GM23338 (cell line): ENCODE results near the gene TGIF2. TPM values are rescaled to one million over a fixed set of nuclear protein-coding genes. Genes with fewer than 3 reads are reported as not detected.

Experiments used
- ATAC-seq: fragments of 200-7000 bp; cut with Tn5 transposase; 3 replicates; pipeline ENCODE4 v1.9.1; 2020
- DNase-seq: peaks from one replicate; pipeline ENCODE4 v3.0.0-alpha.2; 2015; ENCODE audit warnings: low spot score
- H2AFZ ChIP-seq: fragments of 200-600 bp; sonication (generic); 2 replicates; pipeline ENCODE4 v1.8.0; 2016; ENCODE audit warnings: antibody characterized with exemption, mild to moderate bottlenecking, moderate library complexity
- H3F3A ChIP-seq: fragments of 200-600 bp; sonication (generic); replicated peaks from 2 replicates; pipeline ENCODE4 v1.8.0; 2017; ENCODE audit warnings: antibody characterized with exemption, mixed run types, low read depth
- H3K27ac ChIP-seq: fragments of 200-600 bp; sonication (generic); 2 replicates; pipeline ENCODE4 v1.6.1; 2016; ENCODE audit warnings: low read depth
- H3K27me3 ChIP-seq: fragments of 200-600 bp; sonication (generic); 2 replicates; pipeline ENCODE4 v1.8.0; 2016; ENCODE audit warnings: mild to moderate bottlenecking, mixed run types, moderate library complexity; ENCODE audit not compliant: insufficient read depth
- H3K36me3 ChIP-seq: fragments of 200-600 bp; sonication (generic); 2 replicates; pipeline ENCODE4 v1.8.0; 2016; ENCODE audit warnings: mild to moderate bottlenecking; ENCODE audit not compliant: insufficient read depth
- H3K4me1 ChIP-seq: fragments of 200-600 bp; sonication (generic); 2 replicates; pipeline ENCODE4 v1.8.0; 2016; ENCODE audit warnings: mild to moderate bottlenecking, moderate library complexity; ENCODE audit not compliant: insufficient read depth
- H3K4me2 ChIP-seq: fragments of 200-600 bp; sonication (generic); 2 replicates; pipeline ENCODE4 v1.7.1; 2017; ENCODE audit warnings: mixed run types
- H3K4me3 ChIP-seq: fragments of 200-600 bp; sonication (generic); 2 replicates; pipeline ENCODE4 v1.6.1; 2016; ENCODE audit warnings: mixed run types
- H3K79me2 ChIP-seq: fragments of 200-600 bp; sonication (generic); replicated peaks from 2 replicates; pipeline ENCODE4 v1.8.0; 2017; ENCODE audit warnings: mild to moderate bottlenecking; ENCODE audit not compliant: insufficient read depth
- H3K9me2 ChIP-seq: fragments of 200-600 bp; sonication (generic); 2 replicates; pipeline ENCODE4 v1.8.0; 2017; ENCODE audit not compliant: insufficient read depth
- H4K20me1 ChIP-seq: fragments of 200-600 bp; sonication (generic); replicated peaks from 2 replicates; pipeline ENCODE4 v1.8.0; 2017; ENCODE audit warnings: mild to moderate bottlenecking; ENCODE audit not compliant: insufficient read depth
- H3K27ac Mint-ChIP-seq: 2 replicates; pipeline ENCODE4 v1.8.0; 2020; ENCODE audit warnings: inconsistent platforms, mild to moderate bottlenecking, moderate library complexity, mixed read lengths
- H3K27me3 Mint-ChIP-seq: 3 replicates; pipeline ENCODE4 v1.8.0; 2022; ENCODE audit warnings: low read depth, mild to moderate bottlenecking, moderate library complexity, mixed read lengths, inconsistent platforms; ENCODE audit not compliant: insufficient read depth, poor library complexity
- H3K36me3 Mint-ChIP-seq: 3 replicates; pipeline ENCODE4 v1.8.0; 2021; ENCODE audit warnings: low read depth, mild to moderate bottlenecking, inconsistent platforms, moderate library complexity, mixed read lengths
- H3K4me1 Mint-ChIP-seq: 3 replicates; pipeline ENCODE4 v1.8.0; 2020; ENCODE audit warnings: mild to moderate bottlenecking, inconsistent platforms, mixed read lengths
- H3K4me3 Mint-ChIP-seq: 3 replicates; pipeline ENCODE4 v1.8.0; 2021; ENCODE audit warnings: moderate library complexity, mild to moderate bottlenecking, inconsistent platforms, mixed read lengths
- H3K9me3 Mint-ChIP-seq: 3 replicates; pipeline ENCODE4 v1.8.0; 2020; ENCODE audit warnings: moderate library complexity, mild to moderate bottlenecking, inconsistent platforms, mixed read lengths
- CREB1 ChIP-seq: fragments of 250-450 bp; sonication (Bioruptor Pico); IDR thresholded peaks from 2 replicates; pipeline ENCODE4 v1.5.0; 2020; ENCODE audit warnings: low read depth, mild to moderate bottlenecking, moderate library complexity
- EZH2 ChIP-seq: fragments of 200-600 bp; sonication (generic); IDR thresholded peaks from one replicate; pipeline ENCODE4 v1.8.0; 2017; ENCODE audit warnings: antibody characterized with exemption, mild to moderate bottlenecking, low read depth; ENCODE audit not compliant: unreplicated experiment
- EZH2phosphoT487 ChIP-seq: fragments of 200-600 bp; sonication (generic); IDR thresholded peaks from one replicate; pipeline ENCODE4 v1.8.1; 2018; ENCODE audit warnings: antibody characterized with exemption; ENCODE audit not compliant: unreplicated experiment
- JUNB ChIP-seq: IDR thresholded peaks from one replicate; pipeline ENCODE4 v1.6.1; 2016; ENCODE audit warnings: antibody characterized with exemption; ENCODE audit not compliant: unreplicated experiment
- NANOG ChIP-seq: IDR thresholded peaks from 2 replicates; pipeline ENCODE4 v1.6.1; 2016; ENCODE audit warnings: antibody characterized with exemption, borderline replicate concordance
- POLR2AphosphoS5 ChIP-seq: IDR thresholded peaks from 2 replicates; pipeline ENCODE4 v1.6.1; 2016; ENCODE audit warnings: antibody characterized with exemption, low read depth
- STAT1 ChIP-seq: IDR thresholded peaks from one replicate; pipeline ENCODE4 v1.6.1; 2016; ENCODE audit warnings: antibody characterized with exemption; ENCODE audit not compliant: unreplicated experiment
- ZNF114 ChIP-seq: fragments of 250-450 bp; sonication (Bioruptor Pico); IDR thresholded peaks from 2 replicates; pipeline ENCODE4 v1.5.0; 2020; ENCODE audit warnings: mild to moderate bottlenecking, moderate library complexity
- ZNF331 ChIP-seq: fragments of 250-450 bp; sonication (Bioruptor Pico); IDR thresholded peaks from 2 replicates; pipeline ENCODE4 v1.5.0; 2020; ENCODE audit warnings: low read depth, mild to moderate bottlenecking, moderate library complexity
- polyA plus RNA-seq: library from polyadenylated mRNA; unstranded; fragments of >200 nt; fragmentation: Nextera tagmentation; extraction: Ambion mirVana; gene quantifications from 2 replicates; pipeline ENCODE4 v1.2.1, GENCODE V29; 2016
- total RNA-seq: library from RNA; depleted of rRNA; stranded (reverse); fragments of >200 nt; shearing (Covaris generic); gene quantifications from 2 replicates; pipeline ENCODE4 v1.2.3, GENCODE V29; 2014
- TF ChIP-seq, protein P1 (sequence below): IDR thresholded peaks from 2 replicates; pipeline ENCODE4 v1.6.1; 2016; ENCODE audit warnings: antibody characterized with exemption
- TF ChIP-seq, protein P2 (sequence below): IDR thresholded peaks from one replicate; pipeline ENCODE4 v1.6.1; 2018; ENCODE audit warnings: antibody characterized with exemption; ENCODE audit not compliant: unreplicated experiment
- TF ChIP-seq, protein P3 (sequence below): fragments of 250-450 bp; sonication (Bioruptor Pico); IDR thresholded peaks from 2 replicates; pipeline ENCODE4 v1.5.0; 2020; ENCODE audit warnings: mild to moderate bottlenecking, moderate library complexity
- TF ChIP-seq, protein P4 (sequence below), 2 experiments: fragments of 200-600 bp in 1 of 2; sonication (generic) in 1 of 2; conservative IDR thresholded peaks; 2 replicates each; pipeline versions ENCODE4 v1.5.1 to v1.6.1; 2016 to 2017; ENCODE audit warnings: antibody characterized with exemption in 2 of 2, low read depth in 2 of 2, mild to moderate bottlenecking in 2 of 2, moderate library complexity in 1 of 2

The TGIF2 gene
- total and polyA plus RNA-seq, 2 experiments from 2014 or later: 47.6 to 63.2 TPM

DNA sequence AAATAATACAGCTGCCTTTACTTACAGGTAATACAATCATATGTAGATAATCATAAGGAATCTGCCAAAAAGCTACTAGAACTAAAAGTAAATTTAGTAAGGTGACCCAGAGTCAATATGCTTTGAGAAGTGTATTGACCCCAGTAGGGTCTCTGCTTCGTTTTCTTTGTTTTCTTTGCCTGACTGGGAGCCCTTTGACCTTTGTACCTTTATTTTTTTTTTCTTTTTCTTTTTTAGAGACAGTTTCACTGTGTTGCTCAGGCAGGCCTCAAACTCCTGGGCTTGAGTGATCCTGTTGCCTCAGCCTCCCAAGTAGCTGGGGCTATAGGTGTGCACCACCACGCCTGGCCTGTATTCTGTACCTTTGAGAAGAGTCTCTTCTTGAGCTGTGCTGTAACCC lies 50.0 kb downstream of the TGIF2 start:
- H3K27ac ChIP-seq: no peak overlapping the region
- Mint-ChIP-seq H3K9me3 (no peaks in the 10 kb centered on the region), H3K36me3 (no peaks in the 10 kb centered on the region), H3K4me1 (peaks cover 6% of the 10 kb centered on the region), H3K27me3 (no peaks in the 10 kb centered on the region), H3K4me3 (no peak overlapping the region), H3K27ac (no peak overlapping the region)
- H3F3A ChIP-seq: no peaks in the 10 kb centered on the region
- H3K9me2 ChIP-seq: no peaks in the 10 kb centered on the region; the same call in 1 of the 2 replicates
- H4K20me1 ChIP-seq: no peaks in the 10 kb centered on the region
- ATAC-seq (no peak), DNase-seq (no peak)
- peak overlapping the region; percentile 89 for H2AFZ ChIP-seq
- H3K4me2 ChIP-seq: no peak overlapping the region
- no peak for TF ChIP-seq JUNB
- TF ChIP-seq, protein P1, sequence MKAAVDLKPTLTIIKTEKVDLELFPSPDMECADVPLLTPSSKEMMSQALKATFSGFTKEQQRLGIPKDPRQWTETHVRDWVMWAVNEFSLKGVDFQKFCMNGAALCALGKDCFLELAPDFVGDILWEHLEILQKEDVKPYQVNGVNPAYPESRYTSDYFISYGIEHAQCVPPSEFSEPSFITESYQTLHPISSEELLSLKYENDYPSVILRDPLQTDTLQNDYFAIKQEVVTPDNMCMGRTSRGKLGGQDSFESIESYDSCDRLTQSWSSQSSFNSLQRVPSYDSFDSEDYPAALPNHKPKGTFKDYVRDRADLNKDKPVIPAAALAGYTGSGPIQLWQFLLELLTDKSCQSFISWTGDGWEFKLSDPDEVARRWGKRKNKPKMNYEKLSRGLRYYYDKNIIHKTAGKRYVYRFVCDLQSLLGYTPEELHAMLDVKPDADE: no peak
- no peak for TF ChIP-seq CREB1
- TF ChIP-seq NANOG: no peak
- no peak for TF ChIP-seq EZH2
- TF ChIP-seq POLR2AphosphoS5: no peak
- TF ChIP-seq ZNF114: no peak
- TF ChIP-seq EZH2phosphoT487: no peak
- TF ChIP-seq, protein P2, sequence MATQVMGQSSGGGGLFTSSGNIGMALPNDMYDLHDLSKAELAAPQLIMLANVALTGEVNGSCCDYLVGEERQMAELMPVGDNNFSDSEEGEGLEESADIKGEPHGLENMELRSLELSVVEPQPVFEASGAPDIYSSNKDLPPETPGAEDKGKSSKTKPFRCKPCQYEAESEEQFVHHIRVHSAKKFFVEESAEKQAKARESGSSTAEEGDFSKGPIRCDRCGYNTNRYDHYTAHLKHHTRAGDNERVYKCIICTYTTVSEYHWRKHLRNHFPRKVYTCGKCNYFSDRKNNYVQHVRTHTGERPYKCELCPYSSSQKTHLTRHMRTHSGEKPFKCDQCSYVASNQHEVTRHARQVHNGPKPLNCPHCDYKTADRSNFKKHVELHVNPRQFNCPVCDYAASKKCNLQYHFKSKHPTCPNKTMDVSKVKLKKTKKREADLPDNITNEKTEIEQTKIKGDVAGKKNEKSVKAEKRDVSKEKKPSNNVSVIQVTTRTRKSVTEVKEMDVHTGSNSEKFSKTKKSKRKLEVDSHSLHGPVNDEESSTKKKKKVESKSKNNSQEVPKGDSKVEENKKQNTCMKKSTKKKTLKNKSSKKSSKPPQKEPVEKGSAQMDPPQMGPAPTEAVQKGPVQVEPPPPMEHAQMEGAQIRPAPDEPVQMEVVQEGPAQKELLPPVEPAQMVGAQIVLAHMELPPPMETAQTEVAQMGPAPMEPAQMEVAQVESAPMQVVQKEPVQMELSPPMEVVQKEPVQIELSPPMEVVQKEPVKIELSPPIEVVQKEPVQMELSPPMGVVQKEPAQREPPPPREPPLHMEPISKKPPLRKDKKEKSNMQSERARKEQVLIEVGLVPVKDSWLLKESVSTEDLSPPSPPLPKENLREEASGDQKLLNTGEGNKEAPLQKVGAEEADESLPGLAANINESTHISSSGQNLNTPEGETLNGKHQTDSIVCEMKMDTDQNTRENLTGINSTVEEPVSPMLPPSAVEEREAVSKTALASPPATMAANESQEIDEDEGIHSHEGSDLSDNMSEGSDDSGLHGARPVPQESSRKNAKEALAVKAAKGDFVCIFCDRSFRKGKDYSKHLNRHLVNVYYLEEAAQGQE: no peak
- TF ChIP-seq, protein P3, sequence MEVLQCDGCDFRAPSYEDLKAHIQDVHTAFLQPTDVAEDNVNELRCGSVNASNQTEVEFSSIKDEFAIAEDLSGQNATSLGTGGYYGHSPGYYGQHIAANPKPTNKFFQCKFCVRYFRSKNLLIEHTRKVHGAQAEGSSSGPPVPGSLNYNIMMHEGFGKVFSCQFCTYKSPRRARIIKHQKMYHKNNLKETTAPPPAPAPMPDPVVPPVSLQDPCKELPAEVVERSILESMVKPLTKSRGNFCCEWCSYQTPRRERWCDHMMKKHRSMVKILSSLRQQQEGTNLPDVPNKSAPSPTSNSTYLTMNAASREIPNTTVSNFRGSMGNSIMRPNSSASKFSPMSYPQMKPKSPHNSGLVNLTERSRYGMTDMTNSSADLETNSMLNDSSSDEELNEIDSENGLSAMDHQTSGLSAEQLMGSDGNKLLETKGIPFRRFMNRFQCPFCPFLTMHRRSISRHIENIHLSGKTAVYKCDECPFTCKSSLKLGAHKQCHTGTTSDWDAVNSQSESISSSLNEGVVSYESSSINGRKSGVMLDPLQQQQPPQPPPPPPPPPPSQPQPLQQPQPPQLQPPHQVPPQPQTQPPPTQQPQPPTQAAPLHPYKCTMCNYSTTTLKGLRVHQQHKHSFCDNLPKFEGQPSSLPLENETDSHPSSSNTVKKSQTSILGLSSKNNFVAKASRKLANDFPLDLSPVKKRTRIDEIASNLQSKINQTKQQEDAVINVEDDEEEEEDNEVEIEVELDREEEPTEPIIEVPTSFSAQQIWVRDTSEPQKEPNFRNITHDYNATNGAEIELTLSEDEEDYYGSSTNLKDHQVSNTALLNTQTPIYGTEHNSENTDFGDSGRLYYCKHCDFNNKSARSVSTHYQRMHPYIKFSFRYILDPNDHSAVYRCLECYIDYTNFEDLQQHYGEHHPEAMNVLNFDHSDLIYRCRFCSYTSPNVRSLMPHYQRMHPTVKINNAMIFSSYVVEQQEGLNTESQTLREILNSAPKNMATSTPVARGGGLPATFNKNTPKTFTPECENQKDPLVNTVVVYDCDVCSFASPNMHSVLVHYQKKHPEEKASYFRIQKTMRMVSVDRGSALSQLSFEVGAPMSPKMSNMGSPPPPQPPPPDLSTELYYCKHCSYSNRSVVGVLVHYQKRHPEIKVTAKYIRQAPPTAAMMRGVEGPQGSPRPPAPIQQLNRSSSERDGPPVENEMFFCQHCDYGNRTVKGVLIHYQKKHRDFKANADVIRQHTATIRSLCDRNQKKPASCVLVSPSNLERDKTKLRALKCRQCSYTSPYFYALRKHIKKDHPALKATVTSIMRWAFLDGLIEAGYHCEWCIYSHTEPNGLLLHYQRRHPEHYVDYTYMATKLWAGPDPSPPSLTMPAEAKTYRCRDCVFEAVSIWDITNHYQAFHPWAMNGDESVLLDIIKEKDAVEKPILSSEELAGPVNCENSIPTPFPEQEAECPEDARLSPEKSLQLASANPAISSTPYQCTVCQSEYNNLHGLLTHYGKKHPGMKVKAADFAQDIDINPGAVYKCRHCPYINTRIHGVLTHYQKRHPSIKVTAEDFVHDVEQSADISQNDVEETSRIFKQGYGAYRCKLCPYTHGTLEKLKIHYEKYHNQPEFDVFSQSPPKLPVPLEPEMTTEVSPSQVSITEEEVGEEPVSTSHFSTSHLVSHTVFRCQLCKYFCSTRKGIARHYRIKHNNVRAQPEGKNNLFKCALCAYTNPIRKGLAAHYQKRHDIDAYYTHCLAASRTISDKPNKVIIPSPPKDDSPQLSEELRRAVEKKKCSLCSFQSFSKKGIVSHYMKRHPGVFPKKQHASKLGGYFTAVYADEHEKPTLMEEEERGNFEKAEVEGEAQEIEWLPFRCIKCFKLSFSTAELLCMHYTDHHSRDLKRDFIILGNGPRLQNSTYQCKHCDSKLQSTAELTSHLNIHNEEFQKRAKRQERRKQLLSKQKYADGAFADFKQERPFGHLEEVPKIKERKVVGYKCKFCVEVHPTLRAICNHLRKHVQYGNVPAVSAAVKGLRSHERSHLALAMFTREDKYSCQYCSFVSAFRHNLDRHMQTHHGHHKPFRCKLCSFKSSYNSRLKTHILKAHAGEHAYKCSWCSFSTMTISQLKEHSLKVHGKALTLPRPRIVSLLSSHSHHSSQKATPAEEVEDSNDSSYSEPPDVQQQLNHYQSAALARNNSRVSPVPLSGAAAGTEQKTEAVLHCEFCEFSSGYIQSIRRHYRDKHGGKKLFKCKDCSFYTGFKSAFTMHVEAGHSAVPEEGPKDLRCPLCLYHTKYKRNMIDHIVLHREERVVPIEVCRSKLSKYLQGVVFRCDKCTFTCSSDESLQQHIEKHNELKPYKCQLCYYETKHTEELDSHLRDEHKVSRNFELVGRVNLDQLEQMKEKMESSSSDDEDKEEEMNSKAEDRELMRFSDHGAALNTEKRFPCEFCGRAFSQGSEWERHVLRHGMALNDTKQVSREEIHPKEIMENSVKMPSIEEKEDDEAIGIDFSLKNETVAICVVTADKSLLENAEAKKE (CRISPR knock-in tag): no peak
- TF ChIP-seq STAT1: no peak
- TF ChIP-seq, protein P4, sequence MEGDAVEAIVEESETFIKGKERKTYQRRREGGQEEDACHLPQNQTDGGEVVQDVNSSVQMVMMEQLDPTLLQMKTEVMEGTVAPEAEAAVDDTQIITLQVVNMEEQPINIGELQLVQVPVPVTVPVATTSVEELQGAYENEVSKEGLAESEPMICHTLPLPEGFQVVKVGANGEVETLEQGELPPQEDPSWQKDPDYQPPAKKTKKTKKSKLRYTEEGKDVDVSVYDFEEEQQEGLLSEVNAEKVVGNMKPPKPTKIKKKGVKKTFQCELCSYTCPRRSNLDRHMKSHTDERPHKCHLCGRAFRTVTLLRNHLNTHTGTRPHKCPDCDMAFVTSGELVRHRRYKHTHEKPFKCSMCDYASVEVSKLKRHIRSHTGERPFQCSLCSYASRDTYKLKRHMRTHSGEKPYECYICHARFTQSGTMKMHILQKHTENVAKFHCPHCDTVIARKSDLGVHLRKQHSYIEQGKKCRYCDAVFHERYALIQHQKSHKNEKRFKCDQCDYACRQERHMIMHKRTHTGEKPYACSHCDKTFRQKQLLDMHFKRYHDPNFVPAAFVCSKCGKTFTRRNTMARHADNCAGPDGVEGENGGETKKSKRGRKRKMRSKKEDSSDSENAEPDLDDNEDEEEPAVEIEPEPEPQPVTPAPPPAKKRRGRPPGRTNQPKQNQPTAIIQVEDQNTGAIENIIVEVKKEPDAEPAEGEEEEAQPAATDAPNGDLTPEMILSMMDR (conservative IDR thresholded peaks at IDR 0.05; ENCODE audit: low read depth in 2 of 2): no peak
- no peak for TF ChIP-seq ZNF331 (CRISPR knock-in tag)
- no peaks in the 10 kb centered on the region; the same call in 1 of the 2 replicates for H3K4me1 ChIP-seq
- no peaks in the 10 kb centered on the region for H3K36me3 ChIP-seq
- H3K79me2 ChIP-seq: no peaks in the 10 kb centered on the region
- H3K27me3 ChIP-seq: no peaks in the 10 kb centered on the region
- H3K4me3 ChIP-seq: no peak overlapping the region
